Stomach (tissue), 9 donors: ENCODE results near the gene MAGEB1. TPM values are rescaled to one million over a fixed set of nuclear protein-coding genes. Genes with fewer than 3 reads are reported as not detected.

Experiments
- DNase-seq, 2 donors: peaks; one replicate each; pipeline versions ENCODE4 v3.0.0 to v3.0.0-alpha.2; 2013 to 2019
- H3K27ac ChIP-seq, 5 donors: fragments of 200-600 bp in 4 of 5; sonication (generic) in 4 of 5; one replicate each; pipeline ENCODE4 v1.5.1; 2013 to 2019; ENCODE audit warnings: mild to moderate bottlenecking in 1 of 5, moderate library complexity in 1 of 5
- H3K27me3 ChIP-seq, 3 donors: fragments of 200-600 bp; sonication (generic); one replicate each; pipeline ENCODE4 v1.5.1; 2017 to 2019; ENCODE audit warnings: mixed run types in 1 of 3
- H3K36me3 ChIP-seq, 4 donors: fragments of 200-600 bp; sonication (generic); 1 replicate in 3 of 4; 2 replicates in 1 of 4; pipeline ENCODE4 v1.5.1; 2016 to 2019
- H3K4me1 ChIP-seq, 4 donors: fragments of 200-600 bp; sonication (generic); one replicate each; pipeline ENCODE4 v1.5.1; 2016 to 2019
- H3K4me3 ChIP-seq, 4 donors: fragments of 200-600 bp; sonication (generic) in 3 of 4; one replicate each; pipeline ENCODE4 v1.5.1; 2016 to 2019; ENCODE audit warnings: mild to moderate bottlenecking in 1 of 4
- H3K9me3 ChIP-seq, 4 donors: fragments of 200-600 bp; sonication (generic); one replicate each; pipeline ENCODE4 v1.5.1; 2016 to 2019
- EP300 ChIP-seq: sonication (generic); formaldehyde crosslinking; IDR thresholded peaks from one replicate; pipeline ENCODE4 v1.6.1; 2017; ENCODE audit warnings: antibody characterized with exemption
- POLR2A ChIP-seq, 4 donors: fragments of 450-650 bp; IDR thresholded peaks; one replicate each; pipeline ENCODE4 v1.6.1; 2016; ENCODE audit warnings: antibody characterized with exemption in 4 of 4, control low read depth in 2 of 4, mild to moderate bottlenecking in 1 of 4, moderate library complexity in 1 of 4
- POLR2AphosphoS5 ChIP-seq, 3 donors: sonication (generic); formaldehyde crosslinking; IDR thresholded peaks; one replicate each; pipeline ENCODE4 v1.6.1; 2016; ENCODE audit warnings: antibody characterized with exemption in 3 of 3
- WGBS, 5 donors: extraction: QIAGEN DNeasy Blood & Tissue Kit in 3 of 5; methylation state at CpG; one replicate each; pipeline versions ENCODE4 v1.1.5 to v1.1.7; 2013 to 2018; 5-methylcytosine and 5-hydroxymethylcytosine counted together
- intact Hi-C: fragments of 100-400 bp; cut with DNase I; formaldehyde crosslinking; loops from one replicate; pipeline ENCODE4 v1.15.1; 2023; ENCODE audit warnings: low total_unique reads
- polyA plus RNA-seq, 3 donors: library from polyadenylated mRNA; stranded (reverse); fragments of 200-250 nt; gene quantifications; one replicate each; pipeline ENCODE4 v1.2.3, GENCODE V29; 2013
- total RNA-seq, 5 donors: library from RNA; depleted of rRNA; stranded (reverse); fragments of >200 nt; gene quantifications; one replicate each; pipeline versions ENCODE4 v1.1.0 to v1.2.3, GENCODE V29; 2014 to 2016
- TF ChIP-seq, protein P1 (sequence below), 7 experiments: fragments of 450-650 bp in 4 of 7; fragments of 200-600 bp in 3 of 7; sonication (generic) in 3 of 7; IDR thresholded peaks; one replicate each; pipeline ENCODE4 v1.5.1; 2016 to 2019; ENCODE audit warnings: antibody characterized with exemption in 7 of 7, control low read depth in 2 of 7, mild to moderate bottlenecking in 1 of 7
- donor health status: healthy with polysubstance abuse.
- donor health status: Bipolar disorder and iron deficiency.
- donor health status: healthy.

MAGEB1 gene
- total and polyA plus RNA-seq, 8 donors: not detected

DNA sequence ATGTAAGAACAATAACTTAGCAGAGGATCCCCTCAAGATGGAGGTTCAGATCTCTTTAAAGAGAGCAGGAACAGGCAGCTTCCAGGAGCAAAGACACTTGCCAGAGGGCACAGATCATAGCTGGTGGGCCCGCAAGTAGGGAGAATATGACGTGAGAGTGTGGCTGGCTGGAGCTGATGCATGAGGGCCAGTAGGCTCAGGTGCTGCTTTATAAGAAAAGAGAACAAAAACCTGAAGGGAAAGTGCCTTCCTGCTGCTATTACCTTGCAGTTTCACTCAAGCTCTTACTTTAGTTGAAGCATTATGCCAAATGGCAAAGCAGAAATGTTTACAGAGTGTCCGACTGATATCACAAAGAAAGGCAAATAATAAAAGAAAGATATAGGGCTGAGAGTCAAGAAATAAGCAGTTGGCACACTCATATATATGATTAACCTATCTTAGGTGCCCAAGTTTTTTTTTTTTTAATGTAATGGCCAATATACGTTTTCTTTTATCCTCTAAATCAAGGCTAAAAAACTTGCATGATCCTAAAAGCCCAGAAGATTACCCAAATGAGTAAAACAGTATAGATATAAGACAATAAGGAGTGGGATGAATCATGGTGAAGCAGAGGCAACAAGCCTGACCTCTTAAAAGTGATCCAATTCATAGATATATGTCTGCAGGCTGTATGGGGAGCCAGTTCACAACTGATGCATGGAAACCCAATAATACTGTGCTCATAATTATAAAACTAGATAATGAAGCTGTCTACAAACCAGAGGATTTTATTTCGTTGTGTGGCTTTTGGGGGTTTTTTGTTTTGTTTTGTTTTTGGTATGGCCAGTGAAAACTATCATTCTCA, 49.7 kb downstream of the MAGEB1 start:
- H3K9me3 ChIP-seq: no peaks in the 10 kb centered on the region
- intact Hi-C loops: no loop called here
- 24 to 48% (median 40%) methylated on average over 5 of the region's 5 CpGs for WGBS, 5 donors
- peaks cover 0 to 8% (median 0%) of the 10 kb centered on the region in 3 donors for H3K27me3 ChIP-seq
- peaks cover 0 to 3% (median 0%) of the 10 kb centered on the region in 4 donors for H3K4me1 ChIP-seq
- peak in 1 of 2 donors; percentile 10 for DNase-seq
- H3K27ac ChIP-seq: no peak overlapping the region
- no peaks in the 10 kb centered on the region for H3K36me3 ChIP-seq
- no peak for TF ChIP-seq POLR2AphosphoS5 (IDR thresholded peaks at IDR 0.05)
- TF ChIP-seq POLR2A (IDR thresholded peaks at IDR 0.05): no peak
- TF ChIP-seq, protein P1, sequence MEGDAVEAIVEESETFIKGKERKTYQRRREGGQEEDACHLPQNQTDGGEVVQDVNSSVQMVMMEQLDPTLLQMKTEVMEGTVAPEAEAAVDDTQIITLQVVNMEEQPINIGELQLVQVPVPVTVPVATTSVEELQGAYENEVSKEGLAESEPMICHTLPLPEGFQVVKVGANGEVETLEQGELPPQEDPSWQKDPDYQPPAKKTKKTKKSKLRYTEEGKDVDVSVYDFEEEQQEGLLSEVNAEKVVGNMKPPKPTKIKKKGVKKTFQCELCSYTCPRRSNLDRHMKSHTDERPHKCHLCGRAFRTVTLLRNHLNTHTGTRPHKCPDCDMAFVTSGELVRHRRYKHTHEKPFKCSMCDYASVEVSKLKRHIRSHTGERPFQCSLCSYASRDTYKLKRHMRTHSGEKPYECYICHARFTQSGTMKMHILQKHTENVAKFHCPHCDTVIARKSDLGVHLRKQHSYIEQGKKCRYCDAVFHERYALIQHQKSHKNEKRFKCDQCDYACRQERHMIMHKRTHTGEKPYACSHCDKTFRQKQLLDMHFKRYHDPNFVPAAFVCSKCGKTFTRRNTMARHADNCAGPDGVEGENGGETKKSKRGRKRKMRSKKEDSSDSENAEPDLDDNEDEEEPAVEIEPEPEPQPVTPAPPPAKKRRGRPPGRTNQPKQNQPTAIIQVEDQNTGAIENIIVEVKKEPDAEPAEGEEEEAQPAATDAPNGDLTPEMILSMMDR (IDR thresholded peaks at IDR 0.05): no peak
- TF ChIP-seq EP300: no peak
- no peak overlapping the region for H3K4me3 ChIP-seq

DNA sequence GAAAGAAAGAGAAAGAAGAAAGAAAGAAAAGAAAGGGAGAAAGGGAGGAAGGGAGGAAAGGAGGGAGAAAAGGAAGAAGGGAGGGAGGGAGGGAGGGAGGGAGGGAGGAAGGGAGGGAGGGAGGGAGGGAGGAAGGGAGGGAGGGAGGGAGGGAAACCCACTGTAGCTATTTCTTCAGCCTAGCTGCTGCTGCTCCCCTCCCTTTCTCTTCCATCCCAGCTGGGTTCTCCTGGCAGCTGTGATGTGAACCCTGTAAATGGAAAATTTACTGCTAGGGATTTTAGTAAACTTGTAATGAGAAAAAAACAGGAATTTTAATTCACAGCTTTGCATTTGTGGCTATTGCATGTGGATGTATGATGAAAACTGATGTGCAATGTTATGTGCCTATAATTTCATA, 54.3 kb downstream of the MAGEB1 start:
- peaks cover 0 to 8% (median 4%) of the 10 kb centered on the region in 3 donors for H3K27me3 ChIP-seq
- TF ChIP-seq EP300: no peak
- TF ChIP-seq POLR2A (IDR thresholded peaks at IDR 0.05): no peak
- TF ChIP-seq, protein P1 (IDR thresholded peaks at IDR 0.05): no peak
- no peak for TF ChIP-seq POLR2AphosphoS5 (IDR thresholded peaks at IDR 0.05)
- no peak overlapping the region for H3K4me3 ChIP-seq
- H3K27ac ChIP-seq: no peak overlapping the region
- DNase-seq: no peak
- H3K9me3 ChIP-seq: no peaks in the 10 kb centered on the region
- peaks cover 0 to 3% (median 2%) of the 10 kb centered on the region in 4 donors for H3K4me1 ChIP-seq
- H3K36me3 ChIP-seq: no peaks in the 10 kb centered on the region
- intact Hi-C loops: no loop called here

Other genes starting within 250 kb of the MAGEB1 start
- not detected for gene MAGEB2, start 31.6 kb upstream of the MAGEB1 start, total RNA-seq
- not detected for gene MAGEB2, start 31.6 kb upstream of the MAGEB1 start, polyA plus RNA-seq
- not detected for gene MAGEB3, start 16.5 kb upstream of the MAGEB1 start, total RNA-seq
- not detected for gene MAGEB3, start 16.5 kb upstream of the MAGEB1 start, polyA plus RNA-seq
- gene MAGEB4, start 5.1 kb upstream of the MAGEB1 start, total RNA-seq: not detected
- not detected for gene MAGEB4, start 5.1 kb upstream of the MAGEB1 start, polyA plus RNA-seq
- under 1 TPM in 1 of 5 donors, not detected in 4; 0.37 TPM for gene NR0B1, start 62.2 kb downstream of the MAGEB1 start, total RNA-seq
- gene NR0B1, start 62.2 kb downstream of the MAGEB1 start, polyA plus RNA-seq: under 1 TPM in 1 of 3 donors, not detected in 2; 0.25 TPM